Stromal cell of bone marrow (primary cell): ENCODE results near the gene IZUMO4.
"Not testable (repeated sequence)": the region's sequence is repeated elsewhere in the genome, so short reads cannot be mapped to it uniquely, and the experiment has no call there.

Experiments
- DNase-seq: peaks from one replicate; pipeline ENCODE4 v3.0.0-alpha.2; 2012; ENCODE audit warnings: low read depth

IZUMO4 gene

GRCh38 chr19:2128252-2128651 lies 31.5 kb downstream of the IZUMO4 start:
- not testable (repeated sequence) for DNase-seq

GRCh38 chr19:2129022-2129421 lies 32.3 kb downstream of the IZUMO4 start:
- no peak for DNase-seq

DNA sequence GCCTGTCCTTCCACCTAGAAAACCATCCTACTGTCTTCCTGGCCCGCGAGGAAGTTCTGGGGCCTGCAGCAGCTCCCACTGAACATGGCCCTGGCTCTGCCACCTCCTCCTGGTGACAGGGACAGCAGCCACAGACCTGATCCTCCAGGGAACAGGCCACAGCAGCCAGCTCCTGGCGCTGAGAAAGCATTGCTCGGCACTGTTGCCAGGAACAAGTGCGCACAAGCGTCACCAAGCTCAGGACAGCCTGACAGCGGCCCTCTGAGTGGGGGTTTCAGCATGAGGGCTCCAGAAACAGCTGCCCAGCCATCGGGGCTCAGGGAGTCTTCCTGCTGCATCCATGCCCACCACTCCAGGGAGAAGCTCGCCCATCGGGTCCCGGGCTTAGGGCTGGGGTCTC lies 32.8 kb downstream of the IZUMO4 start:
- DNase-seq = no peak

GRCh38 chr19:2129892-2130770 lies 33.4 kb downstream of the IZUMO4 start:
- no peak for DNase-seq

DNA sequence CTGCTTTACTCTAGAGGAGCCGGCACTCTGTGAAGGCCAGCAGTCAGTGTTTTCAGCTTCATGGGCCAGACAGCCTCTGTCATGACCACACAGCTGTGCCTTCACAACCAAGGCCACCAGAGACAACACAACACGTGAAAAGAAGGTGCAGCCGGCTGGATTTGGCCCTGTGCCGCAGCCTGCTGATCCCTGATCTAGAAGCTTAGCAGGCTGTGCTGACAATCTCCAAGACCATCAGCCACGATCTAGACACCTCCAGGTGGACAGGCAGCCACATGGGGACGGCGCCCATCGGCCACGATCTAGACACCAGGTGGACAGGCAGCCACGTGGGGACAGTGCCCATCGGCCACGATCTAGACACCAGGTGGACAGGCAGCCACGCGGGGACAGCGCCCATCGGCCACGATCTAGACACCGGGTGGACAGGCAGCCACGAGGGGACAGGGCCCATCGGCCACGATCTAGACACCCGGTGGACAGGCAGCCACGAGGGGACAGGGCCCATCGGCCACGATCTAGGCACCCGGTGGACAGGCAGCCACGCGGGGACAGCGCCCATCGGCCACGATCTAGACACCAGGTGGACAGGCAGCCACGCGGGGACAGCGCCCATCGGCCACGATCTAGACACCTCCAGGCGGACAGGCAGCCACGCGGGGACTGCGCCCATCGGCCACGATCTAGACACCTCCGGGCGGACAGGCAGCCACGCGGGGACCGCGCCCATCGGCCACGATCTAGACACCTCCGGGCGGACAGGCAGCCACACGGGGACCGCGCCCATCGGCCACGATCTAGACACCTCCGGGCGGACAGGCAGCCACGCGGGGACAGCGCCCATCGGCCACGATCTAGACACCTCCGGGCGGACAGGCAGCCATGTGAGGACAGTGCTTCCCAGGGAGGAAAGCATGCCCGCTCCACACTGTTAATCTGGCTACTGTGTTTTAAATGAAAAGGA lies 34.6 kb downstream of the IZUMO4 start:
- not testable (repeated sequence) for DNase-seq

DNA sequence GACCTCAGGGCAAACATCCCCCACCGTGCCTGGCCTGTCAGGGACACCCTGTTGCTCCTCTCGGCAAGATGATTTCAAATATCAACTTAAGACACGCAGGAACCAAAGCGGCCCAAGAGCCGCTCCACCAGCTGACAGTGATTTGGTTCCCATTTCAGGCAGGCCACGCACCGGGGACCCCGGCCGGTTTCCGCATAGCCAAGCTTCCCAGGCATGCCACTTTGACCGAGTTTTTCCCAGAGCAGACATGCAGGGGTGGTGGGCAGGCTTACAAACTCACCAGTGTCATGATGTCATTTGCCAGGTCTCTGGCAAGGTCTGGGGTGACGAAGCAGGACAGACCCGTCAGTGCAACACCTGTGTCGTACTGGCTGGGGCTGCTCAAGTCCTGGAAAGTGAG lies 35.5 kb downstream of the IZUMO4 start:
- no peak for DNase-seq

DNA sequence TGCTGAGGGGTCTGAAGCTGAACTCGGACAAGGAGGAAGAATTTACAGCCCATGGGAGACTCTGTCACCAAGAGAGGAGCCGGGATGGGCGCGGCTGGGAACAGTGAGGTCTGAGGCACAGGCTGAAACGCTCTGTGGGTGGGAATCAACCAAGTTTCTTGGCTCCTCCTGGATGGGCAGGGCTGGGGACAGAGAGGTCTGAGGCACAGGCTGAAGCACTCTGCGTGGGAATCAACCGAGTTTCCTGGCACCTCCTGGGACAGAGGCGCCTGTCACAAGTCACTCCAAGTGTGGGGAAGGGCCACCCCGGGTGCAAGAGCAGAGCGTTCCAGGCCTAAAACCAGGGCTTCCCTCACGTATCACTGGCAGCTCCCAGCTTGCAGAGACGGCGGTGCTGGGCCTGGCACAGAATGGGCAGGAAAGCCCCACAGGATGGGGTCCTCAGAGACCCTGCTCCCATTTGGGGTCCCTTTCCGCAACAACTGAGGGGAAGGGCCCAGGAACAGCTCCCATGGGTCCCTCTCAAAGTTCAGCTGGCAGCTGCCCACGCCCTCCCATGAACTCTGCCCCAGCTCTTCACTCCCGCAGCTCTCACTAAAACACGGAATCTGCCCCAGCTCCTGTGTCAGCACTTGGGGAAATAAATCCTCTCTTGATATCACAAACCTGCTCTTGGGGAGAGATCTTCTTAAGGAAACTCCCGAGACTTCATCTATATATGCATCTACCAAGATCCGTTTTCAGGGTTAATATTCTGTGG lies 36.2 kb downstream of the IZUMO4 start:
- DNase-seq = no peak

GRCh38 chr19:2135474-2136402 lies 39.0 kb downstream of the IZUMO4 start:
- no peak for DNase-seq

DNA sequence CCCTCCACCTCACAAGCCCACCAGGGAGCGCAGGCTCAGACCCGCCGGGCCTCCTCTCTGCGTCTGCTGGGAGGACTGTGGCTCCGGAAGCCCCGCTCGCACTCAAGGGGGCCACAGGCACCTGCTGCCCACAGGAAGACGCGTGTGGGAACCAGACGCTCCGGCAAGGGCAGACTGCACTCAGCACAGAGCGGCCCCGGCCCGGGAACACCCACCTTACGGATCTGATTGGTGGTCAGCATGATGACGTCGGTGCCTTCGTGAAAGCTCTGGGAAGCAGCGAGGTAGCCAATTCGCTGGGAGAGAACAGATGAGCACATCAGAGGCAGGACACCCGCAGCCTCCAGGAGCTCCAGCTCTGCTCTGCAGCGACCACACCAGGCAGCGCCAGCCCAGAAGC lies 40.1 kb downstream of the IZUMO4 start:
- no peak for DNase-seq

- DNase-seq = no peak
These were observed 41.5 kb downstream of the IZUMO4 start for GRCh38 chr19:2138061-2138728.

DNA sequence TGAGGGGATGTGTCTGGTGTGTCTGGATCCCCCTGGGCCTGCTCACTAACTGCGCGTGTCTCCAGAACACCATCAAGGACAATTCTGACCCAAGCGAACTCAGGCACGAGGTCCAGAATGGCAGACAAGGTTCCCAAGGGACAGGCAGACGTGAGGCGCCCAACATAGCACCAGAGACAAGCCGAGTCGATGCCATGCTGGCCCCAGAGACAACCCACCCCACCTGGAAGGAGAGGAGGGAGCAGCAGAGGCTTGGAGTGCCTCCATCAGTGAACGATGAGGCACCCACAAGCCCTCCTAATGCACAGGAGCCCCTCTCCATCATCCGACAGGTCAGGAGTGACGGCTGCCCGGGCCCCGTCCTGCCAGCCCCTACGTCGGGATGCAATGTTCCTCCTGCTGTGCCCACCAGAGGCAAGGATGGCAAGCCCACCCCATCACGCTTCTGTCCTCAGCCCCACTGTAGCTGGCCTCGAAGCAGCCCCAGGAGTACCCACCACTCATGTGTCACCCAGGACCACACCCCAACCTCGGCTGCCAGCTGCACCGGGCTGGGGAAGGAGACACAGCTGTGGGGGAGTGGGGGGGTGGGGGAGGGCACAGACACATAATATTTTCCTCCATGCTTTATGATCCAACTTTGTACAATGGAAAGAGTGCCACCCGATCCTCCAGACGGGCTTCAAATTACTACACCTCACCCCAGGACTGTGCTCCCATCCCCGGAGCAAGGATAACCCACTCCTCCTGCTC lies 42.8 kb downstream of the IZUMO4 start:
- DNase-seq = no peak

DNA sequence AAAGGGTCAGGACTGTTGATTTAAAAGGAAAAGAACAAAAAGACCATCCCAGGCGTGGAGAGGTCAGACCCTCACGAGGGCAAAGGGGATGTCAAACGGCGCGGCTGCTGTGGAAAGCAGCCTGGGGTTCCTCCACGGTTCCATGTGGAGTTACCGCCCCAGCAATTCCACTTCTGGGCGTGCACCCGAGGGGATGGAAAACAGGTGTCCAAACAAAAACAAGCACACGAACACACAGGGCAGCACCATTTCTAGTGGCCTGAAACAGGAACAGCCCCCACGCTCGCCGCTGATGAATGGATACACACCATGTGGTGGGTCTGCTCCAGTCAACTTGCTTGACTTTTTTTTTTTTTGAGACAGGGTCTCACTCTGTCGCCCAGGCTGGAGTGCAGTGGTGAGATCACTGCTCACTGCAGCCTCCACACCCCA lies 43.4 kb downstream of the IZUMO4 start:
- DNase-seq = no peak

DNA sequence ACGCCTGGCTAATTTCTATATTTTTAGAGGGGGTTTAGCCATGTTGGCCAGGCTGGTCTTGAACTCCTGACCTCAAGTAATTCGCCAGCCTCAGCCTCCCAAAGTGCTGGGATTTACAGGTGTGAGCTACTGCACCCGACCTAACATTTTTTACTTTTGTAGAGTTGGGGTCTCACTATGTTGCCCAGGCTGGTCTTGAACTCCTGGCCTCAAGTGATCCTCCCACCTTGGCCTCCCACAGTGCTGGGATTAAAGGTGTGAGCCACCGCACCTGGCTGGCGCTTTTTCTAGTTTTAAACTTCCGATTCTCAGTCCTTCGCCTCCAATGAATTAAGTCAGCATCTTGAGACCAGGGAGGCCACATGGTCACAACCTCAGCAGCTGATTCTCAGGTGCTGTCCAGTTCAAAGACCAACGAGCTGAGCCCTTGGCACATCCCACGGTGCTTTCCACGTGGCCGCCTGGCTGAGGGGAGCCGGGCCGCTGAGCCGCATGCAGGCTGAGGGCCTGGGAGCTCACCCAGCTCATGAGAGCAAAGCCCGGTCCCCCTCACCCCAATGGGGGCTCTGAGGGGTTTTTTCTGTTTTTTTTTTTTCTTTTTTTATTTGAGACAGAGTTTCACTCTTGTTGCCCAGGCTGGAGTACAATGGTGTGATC lies 45.6 kb downstream of the IZUMO4 start:
- DNase-seq = no peak

DNA sequence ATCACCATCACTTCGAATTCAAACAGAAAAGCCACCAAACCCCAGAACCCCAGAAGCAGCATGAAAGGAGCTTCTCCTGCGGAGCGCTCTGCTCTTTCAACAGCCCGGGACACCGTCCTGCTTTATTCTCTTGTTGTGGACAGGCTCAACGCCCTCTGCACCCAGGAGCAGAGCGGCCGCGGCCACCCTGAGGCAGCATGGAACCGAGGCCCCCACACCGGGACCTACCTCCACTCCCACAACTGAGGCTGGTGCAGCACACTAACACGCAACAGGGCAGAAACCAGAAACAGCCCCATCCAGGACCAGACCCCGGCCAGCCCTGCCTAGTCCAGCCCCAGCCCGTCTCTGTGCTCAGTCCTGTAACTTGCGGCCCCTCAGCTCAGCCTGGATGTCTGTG lies 47.5 kb downstream of the IZUMO4 start:
- DNase-seq = no peak

DNA sequence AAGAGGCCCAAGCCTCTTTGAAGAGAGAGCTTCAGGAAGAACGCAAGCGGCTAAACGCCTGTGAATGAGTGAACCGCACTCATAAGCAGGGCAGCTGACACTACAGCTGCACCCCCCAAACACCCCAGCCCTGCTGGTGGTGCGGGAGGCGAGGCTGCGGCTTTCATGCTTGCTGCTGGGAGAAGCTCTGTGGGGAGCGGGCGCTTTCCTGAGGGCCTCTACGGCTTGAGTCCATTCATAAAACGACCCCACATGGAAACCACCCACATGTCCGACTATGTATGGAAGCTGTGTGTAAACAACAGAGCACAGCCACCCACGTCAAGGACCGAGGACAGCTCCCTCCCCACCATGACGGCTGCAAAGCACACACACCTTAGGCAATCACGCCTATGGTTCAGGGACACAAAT lies 49.1 kb downstream of the IZUMO4 start:
- DNase-seq = no peak

DNA sequence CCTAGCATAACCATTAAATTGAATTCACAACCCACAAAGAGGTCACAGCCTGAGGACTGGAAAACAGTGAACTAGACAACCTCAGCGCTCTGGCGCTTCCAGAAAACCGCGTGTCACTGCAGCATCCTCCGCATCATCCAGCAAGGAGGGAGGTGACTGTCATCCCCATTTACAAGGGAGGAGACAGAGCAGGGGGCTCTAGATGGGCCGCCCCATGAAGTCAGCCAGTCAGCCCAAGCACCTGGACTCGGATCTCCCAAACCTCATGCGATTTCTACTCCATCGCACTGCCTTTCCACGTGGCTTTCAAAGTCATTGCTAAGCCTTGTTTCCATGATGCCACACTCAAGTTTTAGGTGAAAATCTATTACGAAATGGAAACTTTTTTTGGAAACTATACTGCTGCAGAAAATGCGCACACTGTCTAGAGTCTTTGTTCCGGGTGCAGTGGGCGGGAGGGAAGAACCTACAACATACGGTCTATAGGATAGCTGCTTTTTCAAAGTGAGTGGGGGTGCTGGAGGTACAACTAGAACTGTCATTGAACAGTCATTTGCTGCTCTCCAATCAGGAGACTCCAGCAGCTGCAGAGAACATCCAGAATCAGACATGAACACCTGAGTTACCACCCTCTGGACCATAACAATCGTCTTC lies 51.9 kb downstream of the IZUMO4 start:
- no peak for DNase-seq
